ENCODE data around the gene PIGN.

DNA sequence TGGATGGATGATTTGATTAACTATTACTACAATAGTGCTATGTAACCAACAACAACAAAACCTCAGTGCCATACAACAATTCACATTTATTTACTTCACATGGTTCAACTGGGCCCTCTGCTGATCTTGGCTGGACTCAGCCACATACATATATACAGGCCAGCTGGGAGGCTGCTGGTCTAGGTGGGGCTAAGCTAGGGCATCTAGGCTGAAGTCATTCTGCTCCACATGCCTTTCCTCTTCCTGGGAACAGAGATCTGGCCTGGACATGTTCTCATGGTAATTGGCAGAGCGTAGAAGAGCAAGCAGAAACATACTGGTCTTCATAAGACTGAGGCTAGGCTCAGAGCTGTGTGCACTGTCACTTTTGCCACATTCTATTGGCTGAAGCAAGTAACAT is 191.2 kb downstream of the PIGN start:
- TF ChIP-seq EP300 (IDR thresholded peaks at IDR 0.05) (no peak), POLR2A (IDR thresholded peaks at IDR 0.05; ENCODE audit: low read depth) (no peak)
- TF ChIP-seq, protein P1, sequence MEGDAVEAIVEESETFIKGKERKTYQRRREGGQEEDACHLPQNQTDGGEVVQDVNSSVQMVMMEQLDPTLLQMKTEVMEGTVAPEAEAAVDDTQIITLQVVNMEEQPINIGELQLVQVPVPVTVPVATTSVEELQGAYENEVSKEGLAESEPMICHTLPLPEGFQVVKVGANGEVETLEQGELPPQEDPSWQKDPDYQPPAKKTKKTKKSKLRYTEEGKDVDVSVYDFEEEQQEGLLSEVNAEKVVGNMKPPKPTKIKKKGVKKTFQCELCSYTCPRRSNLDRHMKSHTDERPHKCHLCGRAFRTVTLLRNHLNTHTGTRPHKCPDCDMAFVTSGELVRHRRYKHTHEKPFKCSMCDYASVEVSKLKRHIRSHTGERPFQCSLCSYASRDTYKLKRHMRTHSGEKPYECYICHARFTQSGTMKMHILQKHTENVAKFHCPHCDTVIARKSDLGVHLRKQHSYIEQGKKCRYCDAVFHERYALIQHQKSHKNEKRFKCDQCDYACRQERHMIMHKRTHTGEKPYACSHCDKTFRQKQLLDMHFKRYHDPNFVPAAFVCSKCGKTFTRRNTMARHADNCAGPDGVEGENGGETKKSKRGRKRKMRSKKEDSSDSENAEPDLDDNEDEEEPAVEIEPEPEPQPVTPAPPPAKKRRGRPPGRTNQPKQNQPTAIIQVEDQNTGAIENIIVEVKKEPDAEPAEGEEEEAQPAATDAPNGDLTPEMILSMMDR (IDR thresholded peaks at IDR 0.05): no peak

All from esophagus muscularis mucosa (tissue), 4 donors.